ENCODE results near the gene HES7.

HES7 gene

GRCh38 chr17:8128125-8128784, 4.3 kb upstream of the HES7 start:
- TF ChIP-seq CTCF (IDR thresholded peaks at IDR 0.05; ENCODE audit: poor library complexity, severe bottlenecking) = no peak

GRCh38 chr17:8126491-8127066, 2.7 kb upstream of the HES7 start:
- DNase-seq (ENCODE audit: low spot score) (no peak), ATAC-seq (ENCODE audit: low read depth) (peak; percentile 27)
- Histone ChIP-seq H3K4me1 (ENCODE audit: insufficient read depth, poor library complexity, severe bottlenecking) (peaks cover 5% of the 10 kb centered on the region), H3K36me3 (ENCODE audit: low read depth) (no peaks in the 10 kb centered on the region), H3K27ac (ENCODE audit: poor library complexity, severe bottlenecking) (peak overlapping the region; percentile 36), H3K9me3 (ENCODE audit: severe bottlenecking) (no peaks in the 10 kb centered on the region), H3K4me3 (ENCODE audit: severe bottlenecking) (peak overlapping the region; percentile 46), H3K27me3 (ENCODE audit: insufficient read depth, poor library complexity, severe bottlenecking) (no peaks in the 10 kb centered on the region)
- no peak for TF ChIP-seq CTCF (IDR thresholded peaks at IDR 0.05; ENCODE audit: poor library complexity, severe bottlenecking)

More at GRCh38 chr17:8128125-8128784, 4.3 kb upstream of the HES7 start:
- Histone ChIP-seq H3K4me3 (ENCODE audit: severe bottlenecking) (no peak overlapping the region), H3K27ac (ENCODE audit: poor library complexity, severe bottlenecking) (no peak overlapping the region), H3K27me3 (ENCODE audit: insufficient read depth, poor library complexity, severe bottlenecking) (no peaks in the 10 kb centered on the region), H3K36me3 (ENCODE audit: low read depth) (no peaks in the 10 kb centered on the region), H3K4me1 (ENCODE audit: insufficient read depth, poor library complexity, severe bottlenecking) (peaks cover 5% of the 10 kb centered on the region), H3K9me3 (ENCODE audit: severe bottlenecking) (no peaks in the 10 kb centered on the region)
- ATAC-seq (ENCODE audit: low read depth) (no peak), DNase-seq (ENCODE audit: low spot score) (no peak)

GRCh38 chr17:8125947-8126490, 2.1 kb upstream of the HES7 start:
- Histone ChIP-seq H3K36me3 (ENCODE audit: low read depth) (no peaks in the 10 kb centered on the region), H3K4me3 (ENCODE audit: severe bottlenecking) (peak overlapping the region; percentile 46), H3K27me3 (ENCODE audit: insufficient read depth, poor library complexity, severe bottlenecking) (no peaks in the 10 kb centered on the region), H3K9me3 (ENCODE audit: severe bottlenecking) (no peaks in the 10 kb centered on the region), H3K27ac (ENCODE audit: poor library complexity, severe bottlenecking) (peak overlapping the region; percentile 36), H3K4me1 (ENCODE audit: insufficient read depth, poor library complexity, severe bottlenecking) (peaks cover 5% of the 10 kb centered on the region)
- DNase-seq (ENCODE audit: low spot score) (no peak), ATAC-seq (ENCODE audit: low read depth) (no peak)
- no peak for TF ChIP-seq CTCF (IDR thresholded peaks at IDR 0.05; ENCODE audit: poor library complexity, severe bottlenecking)

- H3K4me3 ChIP-seq (ENCODE audit: severe bottlenecking) = peak overlapping the region; percentile 46
- no peaks in the 10 kb centered on the region for H3K9me3 ChIP-seq (ENCODE audit: severe bottlenecking)
- no peak for TF ChIP-seq CTCF (IDR thresholded peaks at IDR 0.05; ENCODE audit: poor library complexity, severe bottlenecking)
- no peaks in the 10 kb centered on the region for H3K36me3 ChIP-seq (ENCODE audit: low read depth)
- H3K27ac ChIP-seq (ENCODE audit: poor library complexity, severe bottlenecking) = peak overlapping the region; percentile 57
- peaks cover 5% of the 10 kb centered on the region for H3K4me1 ChIP-seq (ENCODE audit: insufficient read depth, poor library complexity, severe bottlenecking)
- no peaks in the 10 kb centered on the region for H3K27me3 ChIP-seq (ENCODE audit: insufficient read depth, poor library complexity, severe bottlenecking)
- DNase-seq (ENCODE audit: low spot score) = no peak
- ATAC-seq (ENCODE audit: low read depth) = no peak; the same call in 2 of the 3 replicates
Measured at GRCh38 chr17:8125154-8125946, 1.4 kb upstream of the HES7 start.

All from RWPE2 (cell line).